Esophagus (tissue), 2 donors: ENCODE data around the gene STH. TPM values are rescaled to one million over a fixed set of nuclear protein-coding genes. Genes with fewer than 3 reads are reported as not detected.

Experiments
- H3K27ac ChIP-seq, 2 donors: one replicate each; pipeline ENCODE4 v1.5.1; 2013; ENCODE audit warnings: low read depth in 2 of 2, mild to moderate bottlenecking in 2 of 2, inconsistent platforms in 1 of 2, low read length in 1 of 2, moderate library complexity in 1 of 2
- H3K27me3 ChIP-seq, 2 donors: one replicate each; pipeline ENCODE4 v1.6.1; 2013; ENCODE audit warnings: low read length in 2 of 2, control low read depth in 1 of 2, mild to moderate bottlenecking in 1 of 2; ENCODE audit not compliant: insufficient read depth in 2 of 2, control insufficient read depth in 1 of 2
- H3K36me3 ChIP-seq, 2 donors: one replicate each; pipeline ENCODE4 v1.6.1; 2013; ENCODE audit warnings: low read length in 1 of 2; ENCODE audit not compliant: control insufficient read depth in 2 of 2, insufficient read depth in 2 of 2
- H3K4me1 ChIP-seq, 2 donors: one replicate each; pipeline ENCODE4 v1.6.1; 2013; ENCODE audit warnings: low read length in 1 of 2; ENCODE audit not compliant: control insufficient read depth in 2 of 2, insufficient read depth in 2 of 2
- H3K4me3 ChIP-seq, 2 donors: one replicate each; pipeline ENCODE4 v1.5.1; 2013; ENCODE audit warnings: low read length in 2 of 2, mild to moderate bottlenecking in 2 of 2, low read depth in 1 of 2, moderate library complexity in 1 of 2
- H3K9me3 ChIP-seq, 2 donors: one replicate each; pipeline ENCODE4 v1.6.1; 2013; ENCODE audit warnings: mild to moderate bottlenecking in 2 of 2, low read depth in 1 of 2, low read length in 1 of 2, moderate library complexity in 1 of 2; ENCODE audit not compliant: control insufficient read depth in 2 of 2, insufficient read depth in 1 of 2
- WGBS, 2 donors: extraction: QIAGEN DNeasy Blood & Tissue Kit; methylation state at CpG; one replicate each; pipeline ENCODE4 v1.1.7; 2013; 5-methylcytosine and 5-hydroxymethylcytosine counted together
- polyA plus RNA-seq, 2 donors: library from polyadenylated mRNA; stranded (reverse); fragments of 200-250 nt; gene quantifications; one replicate each; pipeline ENCODE4 v1.2.3, GENCODE V29; 2013
- donor health status: healthy with polysubstance abuse.
- donor health status: Bipolar disorder and iron deficiency.

Gene STH
- polyA plus RNA-seq, 2 donors: not detected

GRCh38 chr17:45973946-45974859, 24.8 kb upstream of the STH start:
- WGBS, 2 donors: 79 to 83% methylated on average over 17 of the region's 17 CpGs
- Histone ChIP-seq H3K27ac (peak overlapping the region; percentile 71 to 76), H3K4me1 (peaks cover 16 to 31% of the 10 kb centered on the region in 2 donors), H3K9me3 (no peaks in the 10 kb centered on the region), H3K36me3 (no peaks in the 10 kb centered on the region), H3K27me3 (no peaks in the 10 kb centered on the region), H3K4me3 (no peak overlapping the region)

- H3K27ac ChIP-seq: no peak overlapping the region
Observed at GRCh38 chr17:45974916-45975630, 24.0 kb upstream of the STH start.

GRCh38 chr17:45975640-45976295, 23.3 kb upstream of the STH start:
- Histone ChIP-seq H3K27ac (no peak overlapping the region), H3K36me3 (no peaks in the 10 kb centered on the region), H3K9me3 (no peaks in the 10 kb centered on the region), H3K27me3 (no peaks in the 10 kb centered on the region), H3K4me1 (peaks cover 16 to 31% of the 10 kb centered on the region in 2 donors), H3K4me3 (no peak overlapping the region)
- 78 to 79% methylated on average over 8 of the region's 8 CpGs for WGBS, 2 donors

More at GRCh38 chr17:45974916-45975630, 24.0 kb upstream of the STH start:
- no peaks in the 10 kb centered on the region for H3K27me3 ChIP-seq
- H3K4me1 ChIP-seq: peaks cover 16 to 31% of the 10 kb centered on the region in 2 donors
- H3K36me3 ChIP-seq: no peaks in the 10 kb centered on the region
- 73 to 74% methylated on average over 10 of the region's 10 CpGs for WGBS, 2 donors
- no peaks in the 10 kb centered on the region for H3K9me3 ChIP-seq
- H3K4me3 ChIP-seq: no peak overlapping the region

GRCh38 chr17:45976391-45976754, 22.7 kb upstream of the STH start:
- no peaks in the 10 kb centered on the region for H3K27me3 ChIP-seq
- no peaks in the 10 kb centered on the region for H3K9me3 ChIP-seq
- H3K36me3 ChIP-seq: no peaks in the 10 kb centered on the region
- WGBS, 2 donors: 96 to 99% methylated on average over 2 of the region's 2 CpGs
- H3K4me3 ChIP-seq: no peak overlapping the region
- peaks cover 16 to 31% of the 10 kb centered on the region in 2 donors for H3K4me1 ChIP-seq
- no peak overlapping the region for H3K27ac ChIP-seq

- 87 to 88% methylated on average over 18 of the region's 18 CpGs for whole genome bisulfite sequencing, 2 donors
- peaks cover 14 to 28% of the 10 kb centered on the region in 2 donors for H3K4me1 ChIP-seq
- H3K27ac ChIP-seq: no peak overlapping the region
- H3K9me3 ChIP-seq: no peaks in the 10 kb centered on the region
- no peaks in the 10 kb centered on the region for H3K36me3 ChIP-seq
- no peak overlapping the region for H3K4me3 ChIP-seq
- no peaks in the 10 kb centered on the region for H3K27me3 ChIP-seq
Observed at GRCh38 chr17:45976755-45977505, 22.1 kb upstream of the STH start.

GRCh38 chr17:45977506-45977824, 21.6 kb upstream of the STH start:
- WGBS, 2 donors: 82 to 86% methylated on average over 4 of the region's 4 CpGs
- Histone ChIP-seq H3K4me3 (no peak overlapping the region), H3K27ac (no peak overlapping the region), H3K27me3 (no peaks in the 10 kb centered on the region), H3K4me1 (peaks cover 13 to 27% of the 10 kb centered on the region in 2 donors), H3K36me3 (no peaks in the 10 kb centered on the region), H3K9me3 (no peaks in the 10 kb centered on the region)

- Histone ChIP-seq H3K4me3 (no peak overlapping the region), H3K4me1 (peaks cover 13 to 24% of the 10 kb centered on the region in 2 donors), H3K27me3 (no peaks in the 10 kb centered on the region), H3K9me3 (no peaks in the 10 kb centered on the region), H3K27ac (no peak overlapping the region), H3K36me3 (no peaks in the 10 kb centered on the region)
- WGBS, 2 donors: 82 to 83% methylated on average over 3 of the region's 3 CpGs
Observed at GRCh38 chr17:45977976-45978626, 20.9 kb upstream of the STH start.

GRCh38 chr17:45979137-45979536, 19.9 kb upstream of the STH start:
- H3K4me1 ChIP-seq: peaks cover 9 to 16% of the 10 kb centered on the region in 2 donors
- H3K27me3 ChIP-seq: no peaks in the 10 kb centered on the region
- H3K4me3 ChIP-seq: no peak overlapping the region
- no peak overlapping the region for H3K27ac ChIP-seq
- no peaks in the 10 kb centered on the region for H3K9me3 ChIP-seq
- no peaks in the 10 kb centered on the region for H3K36me3 ChIP-seq
- 67 to 73% methylated on average over 2 of the region's 2 CpGs for WGBS, 2 donors

GRCh38 chr17:45980855-45981254, 18.2 kb upstream of the STH start:
- Histone ChIP-seq H3K27ac (no peak overlapping the region), H3K4me1 (peaks cover 6 to 8% of the 10 kb centered on the region in 2 donors), H3K4me3 (no peak overlapping the region), H3K36me3 (no peaks in the 10 kb centered on the region), H3K9me3 (no peaks in the 10 kb centered on the region), H3K27me3 (no peaks in the 10 kb centered on the region)
- WGBS, 2 donors: 84 to 86% methylated on average over 6 of the region's 6 CpGs
